D341Med (cell line): ENCODE measurements around the gene KNDC1.

Experiments used
- DNase-seq: peaks from one replicate; pipeline ENCODE4 v3.0.0; 2012; ENCODE audit warnings: low spot score

KNDC1 gene

GRCh38 chr10:133177380-133178157, 17.6 kb downstream of the KNDC1 start:
- DNase-seq, result no peak

GRCh38 chr10:133178357-133179127, 18.5 kb downstream of the KNDC1 start:
- no peak for DNase-seq

GRCh38 chr10:133179128-133179520, 19.1 kb downstream of the KNDC1 start:
- DNase-seq, result no peak

GRCh38 chr10:133179651-133180050, 19.6 kb downstream of the KNDC1 start:
- DNase-seq, result no peak

GRCh38 chr10:133180192-133180964, 20.4 kb downstream of the KNDC1 start:
- no peak for DNase-seq

- no peak for DNase-seq
Observed at GRCh38 chr10:133180965-133181639, 21.1 kb downstream of the KNDC1 start.

GRCh38 chr10:133182190-133182589, 22.2 kb downstream of the KNDC1 start:
- no peak for DNase-seq

GRCh38 chr10:133182791-133183645, 23.0 kb downstream of the KNDC1 start:
- DNase-seq, result no peak

- no peak for DNase-seq
Observed at GRCh38 chr10:133183646-133184378, 23.8 kb downstream of the KNDC1 start.

- no peak for DNase-seq
Observed at GRCh38 chr10:133184591-133185244, 24.7 kb downstream of the KNDC1 start.

GRCh38 chr10:133185421-133185820, 25.4 kb downstream of the KNDC1 start:
- no peak for DNase-seq

- no peak for DNase-seq
Observed at GRCh38 chr10:133185916-133186315, 25.9 kb downstream of the KNDC1 start.

- DNase-seq, result no peak
Observed at GRCh38 chr10:133186416-133187090, 26.5 kb downstream of the KNDC1 start.

GRCh38 chr10:133187091-133187905, 27.3 kb downstream of the KNDC1 start:
- no peak for DNase-seq

GRCh38 chr10:133187906-133188681, 28.1 kb downstream of the KNDC1 start:
- no peak for DNase-seq

- DNase-seq, result no peak
Observed at GRCh38 chr10:133189256-133189655, 29.2 kb downstream of the KNDC1 start.

- no peak for DNase-seq
Observed at GRCh38 chr10:133189726-133190125, 29.7 kb downstream of the KNDC1 start.

- DNase-seq, result no peak
Observed at GRCh38 chr10:133190225-133190624, 30.2 kb downstream of the KNDC1 start.
